ENCODE results near the gene UTP14C. TPM values are rescaled to one million over a fixed set of nuclear protein-coding genes. Genes with fewer than 3 reads are reported as not detected.

Gene UTP14C
- total and polyA plus RNA-seq, 2 of the 13 experiments (the other 11 are each of a cell fraction or from before 2014, with no cell fraction given) = 8.8 to 12.2 TPM

GRCh38 chr13:52051400-52051799 is 26.9 kb downstream of the UTP14C start (continued):
- TF ChIP-seq E2F5 (CRISPR knock-in tag; conservative IDR thresholded peaks at IDR 0.05) (no peak), SNAPC4 (CRISPR knock-in tag; IDR thresholded peaks at IDR 0.05) (no peak), ZBTB34 (CRISPR knock-in tag; IDR thresholded peaks at IDR 0.05) (no peak), DMTF1 (CRISPR knock-in tag; IDR thresholded peaks at IDR 0.05) (no peak), ZSCAN22 (CRISPR knock-in tag; IDR thresholded peaks at IDR 0.05) (no peak)
